Stimulated activated CD4-positive, alpha-beta T cell treated with anti-CD3 and anti-CD28 coated beads, Interleukin-1b, Interleukin-23, amount 100 ng/mL, for 4 hours (primary cell): Measurements from ENCODE around the gene NDUFS6.

ENCODE experiments used
- DNase-seq, 2 donors: peaks; one replicate each; pipeline ENCODE4 v3.0.0-alpha.2; 2020; ENCODE audit warnings: low read depth in 2 of 2

Gene NDUFS6

DNA sequence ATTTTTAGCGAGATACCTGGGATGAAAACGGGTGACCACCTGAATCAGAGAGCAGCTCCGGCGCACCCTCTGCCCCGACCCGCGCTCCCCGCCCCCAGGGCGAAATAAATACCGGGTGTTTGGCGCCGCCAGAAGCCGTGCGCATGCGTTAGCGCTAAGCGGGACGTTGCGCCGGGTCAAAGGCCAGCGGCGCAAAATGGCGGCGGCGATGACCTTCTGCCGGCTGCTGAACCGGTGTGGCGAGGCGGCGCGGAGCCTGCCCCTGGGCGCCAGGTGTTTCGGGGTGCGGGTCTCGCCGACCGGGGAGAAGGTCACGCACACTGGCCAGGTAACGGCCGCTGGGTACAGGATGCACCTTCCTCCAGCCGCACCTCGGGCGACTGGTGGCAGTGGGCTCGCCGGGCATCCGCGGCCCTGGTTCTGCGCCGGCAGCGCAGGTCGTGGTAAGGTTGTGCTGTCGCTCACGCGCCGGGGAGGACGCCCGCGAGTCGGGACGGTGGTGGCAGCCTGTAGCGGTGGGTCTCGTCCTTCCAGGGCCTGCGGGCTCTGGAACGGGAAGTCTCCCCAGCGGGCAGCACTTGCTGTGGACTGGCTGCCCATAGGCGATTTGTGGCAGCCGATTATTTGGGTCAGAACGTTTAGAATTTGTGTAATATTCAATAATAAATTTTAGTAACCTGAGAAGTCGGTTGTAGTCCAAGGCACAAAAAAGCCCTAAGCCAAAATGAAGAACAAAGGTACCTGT lies at the start of gene NDUFS6:
TSS of gene NDUFS6 (plus strand) at position 186 of the 745 bp plus-strand sequence. CDS start at position 197, 11 bp downstream.
- DNase-seq = peak; percentile 70 to 73

DNA sequence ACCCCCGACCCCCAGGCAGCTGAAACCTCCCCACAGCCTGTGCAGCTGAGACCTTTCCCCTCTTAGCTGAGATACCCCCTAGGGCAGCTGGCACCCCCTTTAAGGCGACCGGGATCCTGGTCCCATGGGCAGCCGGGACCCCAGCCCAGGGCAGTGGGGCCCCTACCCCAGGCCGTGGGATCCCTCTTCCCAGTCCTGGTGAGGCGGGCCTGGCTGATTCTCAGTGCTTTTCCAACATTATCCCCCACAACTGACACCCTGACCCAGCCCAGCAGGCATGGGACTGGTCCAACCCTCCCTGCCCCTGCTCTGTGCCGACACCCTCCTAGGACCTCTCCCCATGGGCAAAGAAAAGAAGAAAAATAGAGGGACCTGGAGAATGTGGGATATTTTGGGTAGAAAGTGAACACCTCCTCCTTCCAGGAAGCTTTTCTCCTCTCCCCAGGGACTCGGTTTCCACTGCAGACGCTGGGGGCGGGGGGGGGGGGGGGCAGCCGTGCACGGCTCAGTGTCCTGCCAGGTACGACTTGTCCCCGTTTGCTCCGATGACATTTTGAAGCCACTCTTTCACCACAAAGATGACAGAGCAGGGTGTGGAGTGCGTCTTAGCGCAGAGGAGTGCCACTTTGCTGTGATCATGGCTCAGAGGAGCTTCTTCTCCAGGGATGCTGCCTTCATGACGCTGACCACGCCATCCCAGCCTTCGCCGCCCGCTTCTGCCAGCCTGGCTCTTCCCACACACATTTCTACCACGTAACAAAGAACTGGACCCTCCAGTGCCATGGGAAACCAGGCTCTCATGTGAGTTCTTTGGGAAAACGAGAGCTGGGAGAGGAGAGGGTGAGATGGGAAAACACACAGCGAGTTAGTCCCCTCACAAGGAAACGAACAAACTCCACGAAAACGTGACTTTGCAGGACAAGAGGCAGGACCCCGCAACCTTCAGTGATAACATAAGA lies 49.1 kb upstream of the NDUFS6 start:
- DNase-seq = no peak

DNA sequence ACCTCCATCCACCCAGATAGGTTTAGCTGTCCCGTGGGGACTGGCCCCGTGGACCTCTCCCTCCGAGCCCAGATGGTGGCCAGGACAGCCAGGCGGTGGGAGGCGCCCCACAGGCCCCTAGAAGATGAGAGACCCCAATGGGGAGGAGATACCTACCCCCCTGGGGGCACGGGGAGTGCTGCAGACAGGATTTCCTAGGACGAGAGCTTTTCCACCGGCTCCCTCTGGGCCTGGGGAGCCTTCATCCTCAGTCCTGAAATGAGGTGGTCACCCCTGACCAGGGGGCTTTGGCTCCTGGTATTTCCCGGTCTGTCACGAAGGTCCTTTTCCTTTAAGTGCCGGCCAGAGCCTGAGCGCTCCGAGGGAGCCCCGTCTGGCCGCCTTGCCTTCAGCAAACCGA lies 48.3 kb upstream of the NDUFS6 start:
- no peak for DNase-seq

DNA sequence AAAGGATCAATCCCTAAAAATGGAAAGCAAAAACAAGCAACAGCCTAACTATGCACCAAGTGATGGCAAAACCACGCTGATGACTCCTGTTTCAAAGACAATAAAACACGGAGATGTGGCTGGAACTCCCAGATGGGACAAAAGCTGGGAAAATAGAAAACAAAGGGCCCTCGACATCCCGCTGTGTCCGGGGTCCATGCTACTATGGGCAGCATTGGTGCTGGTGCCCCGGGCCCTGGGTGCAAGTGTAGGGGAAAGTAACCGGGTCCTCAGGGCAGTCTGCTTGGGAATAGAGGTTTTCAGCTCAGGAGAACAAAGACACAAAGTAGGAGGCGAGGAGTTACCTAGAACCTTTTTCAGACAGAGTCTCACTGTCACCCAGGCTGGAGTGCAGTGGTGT lies 47.7 kb upstream of the NDUFS6 start:
- no peak for DNase-seq

DNA sequence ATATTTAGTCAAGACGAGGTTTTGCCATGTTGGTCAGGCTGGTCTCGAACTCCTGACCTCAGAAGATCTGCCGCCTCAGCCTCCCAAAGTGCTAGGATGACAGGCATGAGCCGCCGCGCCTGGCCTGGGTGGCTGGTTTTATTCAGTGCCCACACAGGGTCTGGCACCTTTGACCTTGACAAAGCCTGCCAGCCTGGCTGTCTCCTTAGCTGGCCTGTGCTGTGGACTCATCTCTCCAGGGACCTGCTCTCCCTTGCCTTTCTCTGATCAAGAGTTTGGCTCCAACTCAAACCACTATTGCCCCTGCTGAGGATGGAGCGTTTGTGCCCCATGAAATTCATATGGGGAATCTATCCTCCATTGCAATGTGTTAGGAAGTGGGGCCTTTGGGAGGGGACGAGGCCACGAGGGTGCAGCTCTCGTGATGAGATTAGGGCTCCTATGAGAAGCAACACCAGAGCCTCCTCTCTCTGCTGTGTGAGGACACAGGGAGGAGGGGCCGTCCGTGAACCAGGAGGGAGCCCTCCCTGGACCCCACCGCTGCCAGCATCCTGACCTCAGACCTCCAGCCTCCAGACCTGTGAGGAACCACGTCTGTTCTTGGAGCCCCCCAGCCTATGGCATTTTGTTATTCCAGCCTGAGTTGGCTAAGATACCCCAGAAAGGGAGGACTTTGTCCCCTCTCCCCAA lies 46.5 kb upstream of the NDUFS6 start:
- DNase-seq = no peak

DNA sequence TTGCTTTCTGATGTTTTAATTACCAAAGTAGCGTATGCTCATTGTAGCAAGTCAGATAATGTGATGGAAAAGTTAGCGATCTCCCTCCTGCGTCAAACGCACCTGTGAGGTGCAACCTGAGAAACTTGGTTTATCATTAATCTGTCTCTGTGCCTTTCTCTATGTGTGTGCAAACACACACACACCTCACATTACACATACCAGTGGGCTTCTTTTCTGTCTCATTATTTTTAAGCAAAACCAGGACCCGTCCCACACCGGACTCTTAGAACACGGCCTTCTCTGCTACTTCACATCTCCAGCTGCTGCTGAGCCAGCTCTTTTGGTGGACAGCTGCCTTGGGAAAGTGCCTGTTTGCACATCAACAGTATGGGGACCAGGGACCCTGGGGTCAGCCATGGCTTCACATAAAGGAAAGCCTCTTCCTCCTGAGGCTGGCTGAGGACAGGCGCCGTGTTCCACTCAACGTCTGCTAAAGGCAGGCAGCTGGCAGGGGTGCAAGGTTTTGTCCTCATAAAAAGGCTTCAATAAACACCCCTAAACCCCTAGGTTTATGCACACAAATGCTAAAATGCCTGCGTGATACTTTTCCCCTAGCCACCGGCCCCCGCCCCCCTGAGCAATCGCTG lies 45.8 kb upstream of the NDUFS6 start:
- DNase-seq = no peak

DNA sequence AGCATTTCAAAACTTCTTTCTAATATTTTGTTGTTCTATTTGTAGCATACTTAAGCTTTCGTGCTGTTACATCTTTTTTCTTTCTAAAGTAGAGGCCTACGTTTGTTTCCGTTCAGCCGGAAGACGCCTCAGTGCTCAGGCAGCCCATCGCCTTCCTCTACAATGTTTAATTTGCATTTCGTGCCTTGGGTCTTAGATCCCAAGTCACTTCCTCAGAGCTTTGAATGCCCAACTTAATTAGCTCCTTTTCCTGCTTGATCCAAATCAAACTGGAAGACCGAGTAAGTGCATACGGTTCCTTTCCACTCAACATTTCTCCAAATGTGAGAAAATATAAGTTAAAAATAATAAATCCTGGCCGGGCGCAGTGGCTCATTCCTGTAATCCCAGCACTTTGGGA lies 44.7 kb upstream of the NDUFS6 start:
- no peak for DNase-seq

DNA sequence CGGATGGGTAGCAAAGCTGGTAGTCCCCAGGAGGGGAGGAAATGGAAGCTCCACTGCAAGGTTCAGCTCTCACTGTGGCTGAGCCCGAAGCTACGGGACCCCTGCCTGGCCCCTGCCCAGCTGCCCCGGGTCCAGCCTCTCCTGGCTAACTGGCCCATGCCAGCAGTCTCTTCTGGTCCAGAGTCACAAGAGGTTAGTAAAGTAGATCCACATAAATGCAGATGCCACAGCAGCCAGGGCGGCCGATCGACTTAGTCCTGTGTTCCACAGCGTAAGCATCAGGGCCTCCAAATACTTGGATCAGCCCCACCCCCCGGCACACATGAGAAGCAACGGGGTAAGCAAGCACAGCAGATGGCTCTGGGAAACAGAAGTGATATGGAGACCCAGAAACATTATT lies 43.7 kb upstream of the NDUFS6 start:
- no peak for DNase-seq

DNA sequence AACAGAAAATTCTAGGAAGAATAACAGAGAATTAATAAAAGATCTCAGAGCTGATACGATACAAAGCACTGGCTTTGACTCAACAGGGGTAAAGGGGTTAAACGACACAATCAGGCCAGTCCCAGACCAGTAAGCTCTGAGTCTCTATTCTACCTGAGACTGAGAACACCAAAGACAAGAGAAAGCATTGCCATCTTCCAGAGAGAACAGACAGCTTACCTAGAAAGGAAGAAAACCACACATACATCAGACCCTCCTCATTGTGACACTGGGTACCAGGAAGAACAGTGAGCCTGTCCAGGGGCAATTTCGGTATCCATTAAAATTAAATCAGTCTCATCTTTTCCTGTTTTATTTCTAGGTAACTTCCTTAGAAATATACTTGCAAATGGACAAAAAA lies 42.6 kb upstream of the NDUFS6 start:
- no peak for DNase-seq

DNA sequence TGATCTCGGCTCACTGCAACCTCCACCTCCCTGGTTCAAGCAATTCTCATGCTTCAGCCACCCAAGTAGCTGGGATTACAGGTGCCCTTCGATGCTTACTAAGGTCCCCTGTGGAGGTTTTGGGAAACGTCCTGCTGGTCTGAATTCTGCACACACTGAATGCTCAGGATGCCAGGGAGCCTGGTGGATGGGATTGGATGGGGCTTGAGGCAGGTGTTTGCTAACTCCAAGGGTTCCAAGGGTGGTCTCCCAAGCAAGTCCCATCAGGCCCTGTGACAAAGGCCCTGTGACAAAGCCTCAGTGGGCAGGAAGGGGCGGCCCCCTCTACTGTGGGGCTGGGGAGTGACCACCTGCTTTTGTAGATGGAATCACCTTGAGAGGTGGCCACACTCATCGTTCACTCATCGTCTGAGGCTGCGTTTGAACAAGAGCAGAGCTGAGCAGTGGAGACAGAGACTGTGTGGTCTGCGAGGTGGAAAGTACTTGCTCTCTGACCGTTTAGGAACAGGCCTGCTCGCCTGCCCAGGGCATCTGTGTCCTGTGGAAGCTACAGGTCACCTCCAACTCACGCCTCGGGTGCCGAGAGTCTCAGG lies 41.7 kb upstream of the NDUFS6 start:
- no peak for DNase-seq

DNA sequence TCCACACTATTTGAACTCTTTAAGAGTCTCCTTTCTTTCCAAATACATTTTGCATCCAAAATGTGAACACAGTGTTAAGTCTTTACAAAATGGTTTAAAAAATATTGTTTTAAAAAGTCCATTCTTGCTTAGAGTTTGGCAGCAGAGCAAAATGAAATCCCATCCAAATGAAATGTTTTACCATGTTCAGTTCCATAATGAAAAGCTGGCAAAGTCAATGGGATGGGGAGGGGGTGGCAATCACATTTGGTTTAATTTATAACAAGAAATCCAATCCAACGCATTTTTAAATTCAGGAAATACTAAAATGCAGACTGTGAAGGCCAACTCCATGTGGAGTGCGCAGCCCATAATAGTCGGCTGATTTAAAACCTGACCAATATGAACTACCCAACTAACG lies 41.0 kb upstream of the NDUFS6 start:
- no peak for DNase-seq

DNA sequence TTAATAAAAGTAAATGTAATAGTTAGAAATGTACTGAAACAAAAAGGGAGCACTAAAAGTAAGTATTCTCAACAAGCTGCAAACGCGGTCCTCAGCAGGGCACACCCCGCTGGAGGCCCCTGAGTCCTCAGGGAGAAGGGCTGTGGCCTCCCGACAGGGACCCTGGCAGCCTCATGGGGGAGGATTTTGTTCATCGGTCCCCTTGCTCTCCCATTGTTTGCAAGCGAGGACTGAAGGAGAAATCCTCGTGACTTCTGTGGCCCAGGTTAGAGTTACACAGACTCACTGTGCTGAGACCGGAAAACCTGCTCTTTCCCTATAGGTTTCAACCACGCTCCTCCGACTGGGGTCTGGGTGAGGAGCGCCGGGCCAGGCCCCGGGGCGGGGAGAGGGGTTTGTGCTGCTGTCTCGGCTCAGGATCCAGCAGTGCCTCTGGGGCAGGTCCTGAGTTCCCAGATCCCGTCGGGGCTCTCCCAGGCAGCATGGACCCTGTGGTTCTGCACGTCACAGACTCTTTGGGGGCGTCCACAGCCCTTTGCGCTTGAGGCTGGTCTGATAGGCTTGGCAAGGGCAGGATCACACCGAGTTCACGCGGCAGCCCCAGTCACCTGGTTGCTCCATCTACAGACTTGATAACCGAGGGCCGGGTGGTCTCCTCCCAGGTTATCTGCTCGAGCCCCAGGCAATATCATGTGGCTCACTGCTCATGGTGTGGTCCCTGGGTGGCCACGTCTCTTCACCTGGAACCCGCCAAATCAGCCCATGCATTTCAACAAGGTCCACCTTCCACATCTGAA lies 40.4 kb upstream of the NDUFS6 start:
- no peak for DNase-seq

DNA sequence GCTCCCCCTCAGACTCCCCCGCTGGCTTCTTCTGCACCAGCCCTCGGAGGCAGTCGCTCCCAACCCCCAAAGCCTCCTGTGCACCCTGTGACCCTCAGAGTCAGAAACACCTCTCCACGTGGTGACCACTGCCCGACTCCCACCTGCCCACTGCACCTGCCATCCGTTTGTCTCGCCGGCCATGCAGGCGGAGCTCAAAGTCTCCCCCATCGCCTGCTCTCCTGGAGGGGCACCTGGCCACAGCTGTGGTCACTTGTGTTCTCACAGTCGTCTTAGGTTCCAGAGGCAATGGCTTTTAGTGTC lies 39.8 kb upstream of the NDUFS6 start:
- no peak for DNase-seq

DNA sequence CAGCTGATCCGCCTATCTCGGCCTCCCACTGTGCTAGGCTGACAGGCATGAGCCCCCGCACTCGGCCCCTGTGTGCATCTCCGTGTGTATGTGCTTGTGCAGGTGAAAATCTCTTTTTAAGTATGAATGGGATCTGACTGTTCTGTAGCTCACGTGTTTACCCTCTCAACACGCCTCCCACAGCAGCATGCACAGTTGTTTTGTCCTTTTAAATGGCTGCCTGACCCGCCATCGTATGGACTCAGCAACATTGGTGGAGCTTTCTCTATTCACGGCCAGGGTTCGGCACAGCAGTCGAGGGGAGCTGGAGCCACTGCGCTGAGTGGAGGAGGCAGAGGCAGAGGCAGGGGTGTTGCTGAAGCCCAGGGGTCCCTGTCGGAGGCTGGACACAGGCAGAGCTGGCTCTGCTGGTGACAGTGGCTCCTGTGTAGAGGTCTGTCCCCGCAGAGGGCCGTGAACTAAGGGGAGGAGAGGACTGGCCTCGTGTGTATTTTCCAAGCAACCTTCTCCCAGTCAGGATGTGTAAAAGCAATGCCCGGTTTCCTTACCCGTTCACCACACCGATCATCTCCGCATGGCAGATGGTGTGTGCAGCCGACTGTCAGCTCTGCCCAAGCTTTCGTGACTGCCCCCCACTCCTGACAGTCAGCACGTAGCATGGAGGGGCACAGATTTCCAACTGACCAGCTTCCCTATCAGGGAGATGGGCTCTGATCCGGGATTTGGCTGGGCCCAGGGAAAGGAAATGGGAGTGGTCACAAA lies 38.9 kb upstream of the NDUFS6 start:
- no peak for DNase-seq

DNA sequence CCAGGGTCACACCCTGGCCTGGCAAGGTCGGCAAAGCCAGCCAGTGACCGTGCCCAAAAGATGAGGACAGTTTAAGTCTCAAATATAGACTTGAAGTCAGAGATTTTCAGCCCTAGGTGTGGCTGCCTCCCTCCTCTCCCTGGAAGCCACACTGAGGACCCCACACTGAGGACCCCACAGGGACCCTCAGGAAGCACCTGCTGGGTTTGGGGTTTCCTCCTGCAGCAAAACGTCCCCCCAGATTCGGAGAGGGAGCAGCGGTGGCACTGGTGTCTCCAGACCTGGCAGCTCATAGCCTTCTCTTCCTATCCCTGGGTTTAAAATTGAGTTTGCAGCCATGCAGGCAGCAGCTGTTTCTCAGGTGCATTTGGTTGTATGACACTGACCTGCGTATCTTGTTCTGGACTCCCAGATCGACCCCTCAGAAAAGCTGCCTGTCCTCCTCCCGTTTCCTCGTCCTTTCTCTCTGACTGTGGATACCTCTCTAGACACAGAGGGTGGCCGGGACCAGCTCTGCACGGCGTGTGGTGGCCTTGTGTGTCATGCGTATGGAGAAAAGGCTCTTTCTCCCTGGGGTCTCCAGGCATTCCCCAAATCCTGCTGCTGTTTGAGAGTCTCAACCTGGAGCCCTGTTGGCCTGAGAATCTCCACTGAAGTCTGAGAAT lies 38.2 kb upstream of the NDUFS6 start:
- DNase-seq = no peak

DNA sequence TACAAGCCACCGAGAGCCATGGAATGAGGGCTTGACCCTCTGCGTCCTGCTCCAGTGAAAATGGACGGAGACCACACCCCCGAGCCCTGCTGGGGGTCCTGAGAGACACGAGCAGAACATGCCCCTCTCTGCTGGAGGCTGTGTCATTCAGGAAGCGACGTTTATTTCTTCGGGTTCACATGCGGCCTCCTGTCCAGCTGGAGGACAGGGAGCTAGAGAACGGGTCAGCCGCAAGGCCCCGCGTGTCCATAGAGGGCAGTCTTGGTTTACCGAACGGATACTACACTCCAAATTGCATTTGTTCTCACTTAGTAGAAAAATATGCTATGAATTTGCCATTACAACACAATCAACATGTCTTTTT lies 37.7 kb upstream of the NDUFS6 start:
- DNase-seq = peak; percentile 14 to 22

DNA sequence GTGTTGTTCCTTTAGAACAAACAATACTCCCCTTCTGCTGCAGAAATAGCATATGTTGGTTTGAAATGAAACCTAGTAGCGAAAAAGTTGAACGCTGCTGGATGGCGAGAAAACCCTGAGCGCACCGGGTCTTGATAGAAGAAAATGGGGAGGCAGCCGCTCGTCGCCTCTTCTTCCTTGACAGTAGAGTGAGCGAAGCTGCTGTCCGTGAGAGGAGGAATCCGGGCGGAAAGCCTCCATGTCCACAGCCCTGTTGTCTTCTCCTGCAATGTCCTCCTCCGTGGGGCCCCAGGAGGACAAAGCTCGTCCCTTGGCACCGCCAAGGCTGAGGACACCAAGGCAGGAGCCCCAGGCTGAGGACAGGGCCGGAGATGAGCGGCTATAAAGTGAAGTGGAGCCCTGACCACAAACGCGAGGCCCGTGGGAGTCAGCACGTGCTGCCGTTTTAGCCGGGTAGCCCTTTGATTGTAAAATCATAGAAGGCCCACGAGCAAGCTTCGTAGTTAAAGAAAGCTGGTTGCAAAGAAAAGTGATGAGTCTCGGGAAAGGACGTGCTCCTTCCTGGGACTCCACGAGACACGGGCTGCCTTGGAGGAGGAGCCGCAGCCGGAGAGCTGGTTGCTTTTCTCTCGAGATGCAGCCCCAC lies 37.1 kb upstream of the NDUFS6 start:
- no peak for DNase-seq

DNA sequence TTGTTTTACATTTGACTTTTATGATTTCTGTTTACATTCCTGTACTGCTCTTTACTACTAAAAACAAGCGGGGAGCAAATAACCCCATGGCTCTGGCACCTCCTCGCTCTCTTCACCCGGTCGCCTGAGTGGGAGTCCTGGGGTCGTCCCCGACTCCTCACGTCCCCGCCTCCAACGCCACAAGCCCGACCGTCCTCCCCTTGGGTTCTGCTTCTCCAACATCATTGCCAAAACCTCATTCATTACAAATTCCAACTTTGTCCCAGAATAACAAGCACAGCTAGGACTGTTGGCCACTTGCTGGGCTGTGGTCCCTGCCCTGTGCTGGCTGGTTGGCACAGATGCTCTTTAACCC lies 36.6 kb upstream of the NDUFS6 start:
- DNase-seq = no peak
